HL-60 (cell line): ENCODE data around the gene DCAF17.

Source experiments
- GABPA ChIP-seq: IDR thresholded peaks from 2 replicates; pipeline ENCODE4 v1.6.1; 2012; ENCODE audit warnings: low read depth
- POLR2AphosphoS5 ChIP-seq: IDR thresholded peaks from 2 replicates; pipeline ENCODE4 v1.6.1; 2012; ENCODE audit warnings: low read depth
- TF ChIP-seq, protein P1 (sequence below): IDR thresholded peaks from one replicate; pipeline ENCODE4 v1.5.1; 2011; ENCODE audit warnings: low read length, control low read depth, inconsistent platforms; ENCODE audit not compliant: insufficient read depth

DNA sequence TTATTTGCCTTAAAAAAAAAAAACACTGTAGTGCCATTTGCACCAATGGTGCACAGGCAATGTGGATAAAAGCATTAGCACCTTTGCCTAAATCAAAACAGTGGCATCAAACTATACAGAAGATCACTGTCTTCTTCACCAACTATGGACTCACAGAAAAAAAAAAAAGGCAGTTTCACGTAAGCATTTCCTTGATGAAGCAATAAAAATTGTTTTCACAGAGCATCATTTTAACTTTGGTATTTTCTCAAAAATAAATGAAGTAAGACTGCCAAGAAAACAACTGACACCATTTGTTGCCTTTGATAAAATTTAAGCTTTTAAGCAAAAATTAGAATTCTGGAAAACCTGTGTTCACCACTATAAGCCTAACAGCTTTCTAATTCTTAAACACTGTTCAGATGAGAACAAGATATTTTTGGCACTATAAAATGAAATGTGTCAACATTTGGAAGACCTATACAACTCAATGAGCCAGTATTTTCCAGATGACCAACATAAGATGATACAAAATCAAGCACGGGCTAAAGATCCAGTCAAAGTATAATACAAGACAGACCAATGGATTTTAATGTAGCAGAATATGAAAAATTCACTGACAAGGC, 21.4 kb upstream of the DCAF17 start:
- TF ChIP-seq POLR2AphosphoS5 (no peak), GABPA (no peak)
- TF ChIP-seq, protein P1, sequence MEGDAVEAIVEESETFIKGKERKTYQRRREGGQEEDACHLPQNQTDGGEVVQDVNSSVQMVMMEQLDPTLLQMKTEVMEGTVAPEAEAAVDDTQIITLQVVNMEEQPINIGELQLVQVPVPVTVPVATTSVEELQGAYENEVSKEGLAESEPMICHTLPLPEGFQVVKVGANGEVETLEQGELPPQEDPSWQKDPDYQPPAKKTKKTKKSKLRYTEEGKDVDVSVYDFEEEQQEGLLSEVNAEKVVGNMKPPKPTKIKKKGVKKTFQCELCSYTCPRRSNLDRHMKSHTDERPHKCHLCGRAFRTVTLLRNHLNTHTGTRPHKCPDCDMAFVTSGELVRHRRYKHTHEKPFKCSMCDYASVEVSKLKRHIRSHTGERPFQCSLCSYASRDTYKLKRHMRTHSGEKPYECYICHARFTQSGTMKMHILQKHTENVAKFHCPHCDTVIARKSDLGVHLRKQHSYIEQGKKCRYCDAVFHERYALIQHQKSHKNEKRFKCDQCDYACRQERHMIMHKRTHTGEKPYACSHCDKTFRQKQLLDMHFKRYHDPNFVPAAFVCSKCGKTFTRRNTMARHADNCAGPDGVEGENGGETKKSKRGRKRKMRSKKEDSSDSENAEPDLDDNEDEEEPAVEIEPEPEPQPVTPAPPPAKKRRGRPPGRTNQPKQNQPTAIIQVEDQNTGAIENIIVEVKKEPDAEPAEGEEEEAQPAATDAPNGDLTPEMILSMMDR: no peak
